Measurements from ENCODE around the gene IL20.

DNA sequence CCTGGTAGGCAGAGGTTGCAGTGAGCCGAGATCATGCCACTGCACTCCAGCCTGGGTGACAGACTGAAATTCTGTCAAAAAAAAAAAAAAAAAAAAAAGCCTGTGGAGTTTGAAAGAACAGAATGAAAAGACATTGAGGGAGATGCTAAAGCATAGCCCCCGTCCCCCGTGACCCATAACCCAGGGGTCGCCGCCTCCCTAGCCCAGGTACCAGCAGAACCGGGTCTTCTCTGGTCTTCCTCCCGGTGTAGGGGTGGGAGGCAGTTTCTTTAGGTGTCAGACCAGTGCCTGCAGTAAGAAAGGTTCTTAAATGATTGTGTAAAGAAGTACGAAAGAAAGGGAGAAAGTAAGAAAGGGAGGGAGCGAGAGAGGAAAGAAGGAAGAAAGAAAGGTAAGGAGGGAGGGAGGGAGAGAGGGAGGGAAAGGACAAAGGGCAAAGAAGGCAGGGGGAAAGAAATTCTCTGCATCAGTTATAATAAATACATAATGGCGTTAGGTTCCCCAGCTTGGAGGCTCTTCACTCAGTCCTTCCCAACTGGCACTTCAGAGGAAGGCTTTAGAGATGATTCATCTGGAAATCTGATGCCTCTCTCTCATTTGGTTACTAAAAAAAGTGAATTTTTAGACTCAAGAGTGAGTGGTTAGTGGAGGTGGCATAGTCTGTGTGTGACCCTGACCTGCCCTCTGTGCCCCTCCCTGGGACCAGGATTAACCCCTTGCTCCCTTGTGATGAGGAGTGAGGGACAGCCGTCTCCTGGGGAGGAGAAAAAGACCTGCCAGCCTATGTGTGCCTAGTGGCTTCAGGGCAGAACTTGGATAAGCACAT is 32.9 kb downstream of the IL20 start:
- no peak for TF ChIP-seq CTCF (IDR thresholded peaks at IDR 0.05)
- no peak for TF ChIP-seq POLR2A (IDR thresholded peaks at IDR 0.05)
